ES-I3 (cell line): ENCODE measurements around the gene RANBP6.
A peak's percentile ranks its signal among the peaks of the same experiment; 100 is the strongest.
"Not testable (repeated sequence)": the region's sequence is repeated elsewhere in the genome, so short reads cannot be mapped to it uniquely, and the experiment has no call there.

Source experiments
- H3K36me3 ChIP-seq: 2 replicates; pipeline ENCODE4 v1.6.1; 2013; ENCODE audit warnings: mild to moderate bottlenecking, low read length, control low read depth, moderate library complexity; ENCODE audit not compliant: insufficient read depth
- H3K4me1 ChIP-seq: 2 replicates; pipeline ENCODE4 v1.6.1; 2013; ENCODE audit warnings: mild to moderate bottlenecking, control low read depth, low read length; ENCODE audit not compliant: insufficient read depth
- H3K9ac ChIP-seq: 2 replicates; pipeline ENCODE4 v1.6.1; 2013; ENCODE audit warnings: low read depth, mild to moderate bottlenecking, low read length, moderate library complexity
- H3K9me3 ChIP-seq: 2 replicates; pipeline ENCODE4 v1.6.1; 2013; ENCODE audit warnings: mild to moderate bottlenecking, low read length, moderate library complexity; ENCODE audit not compliant: control insufficient read depth, insufficient read depth

RANBP6 gene

GRCh38 chr9:6029604-6030274 is 14.3 kb upstream of the RANBP6 start:
- H3K9me3 ChIP-seq = no peaks in the 10 kb centered on the region
- H3K9ac ChIP-seq = no peak overlapping the region
- no peaks in the 10 kb centered on the region for H3K36me3 ChIP-seq
- H3K4me1 ChIP-seq = no peaks in the 10 kb centered on the region

- H3K4me1 ChIP-seq = no peaks in the 10 kb centered on the region
- H3K36me3 ChIP-seq = no peaks in the 10 kb centered on the region
- peak overlapping the region; percentile 35 for H3K9ac ChIP-seq
- no peaks in the 10 kb centered on the region for H3K9me3 ChIP-seq
Observed at GRCh38 chr9:6024035-6024554, 8.7 kb upstream of the RANBP6 start.

- not testable (repeated sequence) for H3K4me1 ChIP-seq, H3K9me3 ChIP-seq, H3K9ac ChIP-seq, H3K36me3 ChIP-seq
Observed at GRCh38 chr9:6016975-6017374, 1.6 kb upstream of the RANBP6 start.

- Histone ChIP-seq H3K9ac (peak overlapping the region; percentile 97), H3K36me3 (peaks cover 10% of the 10 kb centered on the region), H3K4me1 (0 out of 2 replicates have a peak, but pooled peaks cover 7% of the 10 kb centered on the region), H3K9me3 (no peaks in the 10 kb centered on the region)
Observed at GRCh38 chr9:6014670-6015270, 654 bp downstream of the RANBP6 start.

GRCh38 chr9:6008169-6008979 is 7.0 kb downstream of the RANBP6 start:
- Histone ChIP-seq H3K4me1 (peaks cover 4% of the 10 kb centered on the region; the same call in 1 of the 2 replicates), H3K9ac (peak overlapping the region; percentile 67), H3K36me3 (peaks cover 1% of the 10 kb centered on the region), H3K9me3 (no peaks in the 10 kb centered on the region)

- Histone ChIP-seq H3K4me1 (peaks cover 4% of the 10 kb centered on the region; the same call in 1 of the 2 replicates), H3K9ac (peak overlapping the region; percentile 67; the same call in 1 of the 2 replicates), H3K36me3 (no peaks in the 10 kb centered on the region)
Observed at GRCh38 chr9:6007770-6008168, 7.7 kb downstream of the RANBP6 start.

GRCh38 chr9:6007058-6007769 is 8.2 kb downstream of the RANBP6 start:
- Histone ChIP-seq H3K9me3 (no peaks in the 10 kb centered on the region), H3K4me1 (peaks cover 4% of the 10 kb centered on the region; the same call in 1 of the 2 replicates)

More at GRCh38 chr9:6007770-6008168, 7.7 kb downstream of the RANBP6 start:
- no peaks in the 10 kb centered on the region for H3K9me3 ChIP-seq

GRCh38 chr9:6006749-6007057 is 8.7 kb downstream of the RANBP6 start:
- H3K9me3 ChIP-seq = no peaks in the 10 kb centered on the region
- peak overlapping the region; percentile 67; the same call in 1 of the 2 replicates for H3K9ac ChIP-seq
- peaks cover 4% of the 10 kb centered on the region; the same call in 1 of the 2 replicates for H3K4me1 ChIP-seq
- H3K36me3 ChIP-seq = no peaks in the 10 kb centered on the region

More at GRCh38 chr9:6007058-6007769, 8.2 kb downstream of the RANBP6 start:
- Histone ChIP-seq H3K36me3 (no peaks in the 10 kb centered on the region), H3K9ac (peak overlapping the region; percentile 67; the same call in 1 of the 2 replicates)

- Histone ChIP-seq H3K4me1 (peaks cover 6% of the 10 kb centered on the region; the same call in 1 of the 2 replicates), H3K36me3 (no peaks in the 10 kb centered on the region), H3K9me3 (no peaks in the 10 kb centered on the region), H3K9ac (no peak overlapping the region)
Observed at GRCh38 chr9:6000955-6001354, 14.5 kb downstream of the RANBP6 start.

GRCh38 chr9:5999443-6000101 is 15.9 kb downstream of the RANBP6 start:
- peaks cover 6% of the 10 kb centered on the region; the same call in 1 of the 2 replicates for H3K4me1 ChIP-seq
- no peak overlapping the region for H3K9ac ChIP-seq
- H3K36me3 ChIP-seq = no peaks in the 10 kb centered on the region
- H3K9me3 ChIP-seq = no peaks in the 10 kb centered on the region

- H3K9ac ChIP-seq = no peak overlapping the region
- no peaks in the 10 kb centered on the region for H3K9me3 ChIP-seq
- H3K36me3 ChIP-seq = no peaks in the 10 kb centered on the region
- peaks cover 6% of the 10 kb centered on the region for H3K4me1 ChIP-seq
Observed at GRCh38 chr9:5994493-5994892, 20.9 kb downstream of the RANBP6 start.

GRCh38 chr9:5988265-5988664 is 27.2 kb downstream of the RANBP6 start:
- Histone ChIP-seq H3K4me1 (no peaks in the 10 kb centered on the region; the same call in 1 of the 2 replicates), H3K9me3 (no peaks in the 10 kb centered on the region), H3K36me3 (no peaks in the 10 kb centered on the region), H3K9ac (no peak overlapping the region)

GRCh38 chr9:5983042-5983441 is 32.4 kb downstream of the RANBP6 start:
- Histone ChIP-seq H3K9me3 (no peaks in the 10 kb centered on the region), H3K4me1 (no peaks in the 10 kb centered on the region)

More at GRCh38 chr9:5983042-5983441, 32.4 kb downstream of the RANBP6 start:
- no peaks in the 10 kb centered on the region for H3K36me3 ChIP-seq
- H3K9ac ChIP-seq = no peak overlapping the region
